ENCODE data around the gene DSTN.

Gene DSTN

GRCh38 chr20:17625246-17626051 is 55.6 kb downstream of the DSTN start:
- DNase-seq, result no peak

GRCh38 chr20:17626217-17627007 is 56.5 kb downstream of the DSTN start:
- DNase-seq, result no peak

GRCh38 chr20:17627101-17627955 is 57.5 kb downstream of the DSTN start:
- no peak for DNase-seq

GRCh38 chr20:17628101-17628841 is 58.4 kb downstream of the DSTN start:
- DNase-seq, result no peak

GRCh38 chr20:17629025-17629424 is 59.1 kb downstream of the DSTN start:
- DNase-seq, result no peak

DNA sequence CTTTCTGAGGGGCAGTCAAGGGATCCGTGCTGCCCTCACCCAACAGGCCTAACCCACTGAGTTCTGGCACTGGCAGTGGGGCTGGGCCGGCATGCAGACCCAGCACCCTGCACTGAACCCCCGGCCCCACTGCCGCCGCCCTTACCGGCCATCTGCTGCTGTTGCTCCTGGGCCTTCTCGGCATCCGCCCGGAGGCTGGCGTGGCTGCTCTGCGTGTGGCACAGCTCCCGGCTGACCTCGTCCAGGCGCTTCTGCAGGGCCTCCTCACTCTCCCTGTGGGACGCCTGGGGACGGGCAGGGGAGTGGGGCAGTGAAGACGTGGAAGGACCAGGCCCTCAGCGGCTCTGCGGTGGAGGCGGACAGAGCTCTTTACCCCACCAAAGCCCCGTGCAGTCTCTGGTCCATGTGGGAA is 59.8 kb downstream of the DSTN start:
- no peak for DNase-seq

DNA sequence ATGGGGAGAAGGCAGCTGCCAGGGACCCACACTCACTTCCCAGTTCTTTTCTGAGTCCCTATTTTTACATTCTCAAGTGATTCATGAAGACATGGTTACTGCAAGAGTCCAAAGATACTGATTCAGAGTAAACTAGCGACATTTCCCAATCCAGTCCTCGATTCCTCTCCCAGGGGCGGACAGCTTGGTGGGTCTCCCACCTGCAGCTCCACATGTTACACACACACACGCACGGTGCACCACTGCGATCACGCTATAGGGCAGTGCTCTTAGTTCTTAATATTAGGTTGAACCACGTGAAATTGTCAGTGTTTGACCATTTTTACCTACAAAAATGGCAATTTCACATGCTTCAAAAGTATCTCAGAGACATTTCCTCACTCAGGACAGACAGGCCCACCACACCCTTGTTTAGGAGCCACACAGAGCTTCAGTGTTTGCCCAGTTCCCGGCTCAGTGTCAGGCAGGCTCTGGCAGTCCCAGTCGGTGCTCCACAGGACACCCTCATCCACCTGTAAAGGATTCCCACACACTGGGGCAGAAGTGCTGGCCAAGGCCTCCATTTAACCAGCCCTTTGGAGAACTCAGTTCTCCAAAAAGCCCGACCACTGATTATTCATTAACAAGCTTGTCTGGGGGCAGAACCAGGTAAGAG is 60.4 kb downstream of the DSTN start:
- DNase-seq, result no peak

DNA sequence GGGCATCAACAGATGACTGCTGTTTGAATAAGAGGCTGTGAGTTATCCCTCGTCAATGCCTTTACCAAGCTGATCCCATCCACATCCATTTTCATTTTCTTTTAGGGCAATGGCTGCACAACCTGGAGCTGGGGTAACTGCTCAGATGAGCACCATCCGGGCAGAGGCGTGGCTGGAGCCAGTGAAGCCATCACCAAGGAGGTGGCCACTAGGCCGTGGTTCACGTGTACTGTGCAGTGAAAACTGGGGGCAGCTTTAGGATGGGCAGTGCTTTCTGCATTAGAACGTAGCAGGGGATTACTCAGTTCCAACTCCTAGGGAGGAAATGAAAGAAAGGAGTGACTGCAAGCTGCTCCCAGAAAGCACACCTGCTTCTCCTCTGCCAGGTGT is 60.9 kb downstream of the DSTN start:
- no peak for DNase-seq

DNA sequence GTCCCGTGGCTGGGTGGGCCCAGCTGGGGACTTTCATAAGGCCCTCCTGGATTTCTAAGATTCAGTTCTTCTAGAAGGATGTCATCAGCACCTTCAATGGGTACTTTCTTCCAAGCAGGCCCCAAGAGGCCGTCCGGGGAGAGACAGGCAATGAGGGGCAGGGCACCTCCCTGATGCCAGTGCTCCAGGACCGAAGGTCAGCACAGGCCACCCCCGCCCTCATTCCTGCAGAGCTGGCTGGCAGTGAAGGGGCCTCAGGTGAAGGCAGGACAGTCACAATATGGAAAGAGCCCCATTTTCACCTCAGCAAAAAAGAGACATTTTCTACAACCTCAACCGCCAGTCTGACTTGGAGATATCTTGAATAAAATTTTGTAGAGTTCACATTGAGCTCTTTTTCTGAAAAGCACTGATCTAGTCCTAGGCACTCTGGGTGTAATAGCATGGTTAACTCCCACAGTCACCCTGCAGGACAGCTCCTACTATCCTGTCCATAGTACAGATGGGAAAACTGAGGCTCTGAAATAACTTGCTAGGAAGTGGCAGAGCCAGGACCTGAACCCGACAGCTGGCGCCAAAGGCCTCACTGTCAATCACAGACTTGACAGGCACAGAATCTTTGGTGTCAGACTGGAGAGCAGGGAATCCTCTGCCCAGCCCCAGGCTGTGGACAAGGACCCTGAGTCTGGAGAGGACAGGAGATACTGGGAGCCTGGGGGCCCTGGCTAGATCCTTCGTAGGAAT is 61.9 kb downstream of the DSTN start:
- DNase-seq, result no peak

- DNase-seq, result no peak
Measured at GRCh38 chr20:17633221-17633849, 63.5 kb downstream of the DSTN start.

DNA sequence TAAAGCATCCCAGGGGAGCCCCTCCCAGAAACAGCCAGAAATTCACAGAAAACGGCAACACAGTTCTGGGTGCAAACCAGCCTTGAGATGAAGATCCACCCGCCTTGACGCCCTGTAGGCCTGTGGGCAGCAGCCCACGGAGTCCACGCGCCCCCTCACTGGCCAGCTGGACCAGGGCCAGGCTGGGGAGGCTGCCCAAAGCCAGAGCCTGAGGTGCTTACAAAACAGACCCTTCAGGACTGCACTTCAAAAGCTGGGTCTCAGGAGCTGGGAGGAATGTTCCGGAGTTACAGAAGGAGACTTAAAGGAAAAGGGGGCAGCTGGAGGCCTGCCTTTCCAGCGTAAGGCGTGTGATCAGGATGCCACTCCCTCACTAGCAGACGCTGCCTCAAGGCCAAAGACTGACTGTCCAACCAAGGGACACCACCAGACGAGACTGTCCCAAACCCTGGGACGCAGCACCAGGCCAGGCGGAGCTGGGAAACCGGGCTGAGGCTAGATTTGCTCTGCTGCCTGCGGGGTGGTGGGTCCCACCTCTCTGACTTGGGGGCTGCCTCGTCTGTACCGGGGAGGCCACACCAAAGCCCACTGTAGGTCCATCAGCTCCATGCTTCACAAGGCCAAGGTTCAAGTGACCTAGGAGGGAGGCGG is 64.1 kb downstream of the DSTN start:
- no peak for DNase-seq

DNA sequence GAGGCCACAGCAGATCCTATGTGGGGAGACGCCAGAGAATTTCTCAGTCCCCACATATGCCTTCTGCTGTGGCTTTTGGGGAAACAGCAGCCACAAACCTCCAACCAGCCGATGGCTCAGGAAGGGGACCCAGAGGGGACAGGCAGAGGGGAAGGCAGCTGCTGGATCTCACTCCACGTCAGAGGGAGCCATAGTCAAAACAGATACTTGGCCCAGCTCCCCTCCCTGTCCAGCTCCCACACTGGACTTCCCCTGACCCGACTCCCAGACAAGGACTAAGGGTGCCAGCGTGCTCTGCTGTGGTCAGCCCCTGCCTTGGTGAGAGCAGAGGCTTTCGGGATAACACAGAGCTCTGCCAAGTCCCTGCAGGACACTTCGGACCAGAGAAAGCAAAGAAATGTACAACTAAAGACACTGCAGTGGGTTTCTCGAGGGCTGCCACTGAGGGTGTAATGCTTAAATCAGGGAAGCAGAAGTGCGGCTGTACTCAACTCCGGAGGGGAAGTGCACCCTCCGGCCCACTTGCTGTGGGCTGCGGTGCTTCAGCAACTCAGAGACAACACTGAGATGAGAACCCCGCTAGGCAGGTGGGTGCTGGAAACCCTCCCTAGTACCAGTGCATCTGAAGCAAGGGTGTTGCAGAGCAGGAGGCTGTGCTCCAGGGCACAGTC is 64.9 kb downstream of the DSTN start:
- no peak for DNase-seq

DNA sequence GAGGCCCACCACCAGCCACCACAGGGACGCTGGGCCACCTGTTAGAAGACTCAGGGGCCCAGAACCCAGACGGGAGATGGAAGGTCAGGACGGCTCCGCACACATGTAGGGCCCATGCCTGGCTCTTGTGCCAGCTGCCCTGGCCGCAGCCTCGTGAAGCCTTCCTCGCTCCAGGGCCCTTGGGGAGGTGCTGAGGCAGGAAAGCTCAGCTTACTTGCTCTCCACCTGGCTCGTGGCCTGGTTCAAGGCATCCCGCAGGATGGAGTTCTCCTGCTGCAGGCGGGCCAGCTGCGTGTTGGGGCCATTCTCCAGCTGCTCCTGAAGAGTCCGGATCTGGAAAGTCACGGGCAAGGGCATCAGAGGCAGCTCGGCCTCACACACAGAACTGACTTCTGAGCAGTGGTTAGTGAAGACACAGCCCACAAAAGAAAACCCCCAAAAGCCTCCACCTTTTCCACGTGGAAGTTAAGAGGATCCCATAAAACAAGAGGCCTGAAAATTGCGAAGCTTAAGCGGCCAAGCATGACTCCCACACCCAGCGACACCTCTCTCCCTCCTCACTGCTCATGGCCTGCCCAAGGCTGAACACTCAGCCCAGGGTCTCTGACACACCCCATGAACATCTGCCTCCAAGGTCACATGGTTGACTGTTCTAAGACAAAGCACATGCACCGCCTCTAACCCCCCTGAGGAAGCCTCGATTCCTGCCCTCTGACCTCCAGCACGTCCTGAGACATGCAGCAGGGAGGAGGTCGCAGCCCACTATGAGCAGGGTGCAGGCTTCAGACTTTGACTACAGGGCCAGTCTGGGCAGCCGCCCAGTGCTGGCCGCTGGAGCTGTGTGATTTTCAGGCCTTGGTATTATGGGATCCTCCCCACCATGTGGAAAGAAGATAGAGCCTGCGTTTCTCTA is 65.7 kb downstream of the DSTN start:
- no peak for DNase-seq

- no peak for DNase-seq
Measured at GRCh38 chr20:17636523-17637412, 66.9 kb downstream of the DSTN start.

DNA sequence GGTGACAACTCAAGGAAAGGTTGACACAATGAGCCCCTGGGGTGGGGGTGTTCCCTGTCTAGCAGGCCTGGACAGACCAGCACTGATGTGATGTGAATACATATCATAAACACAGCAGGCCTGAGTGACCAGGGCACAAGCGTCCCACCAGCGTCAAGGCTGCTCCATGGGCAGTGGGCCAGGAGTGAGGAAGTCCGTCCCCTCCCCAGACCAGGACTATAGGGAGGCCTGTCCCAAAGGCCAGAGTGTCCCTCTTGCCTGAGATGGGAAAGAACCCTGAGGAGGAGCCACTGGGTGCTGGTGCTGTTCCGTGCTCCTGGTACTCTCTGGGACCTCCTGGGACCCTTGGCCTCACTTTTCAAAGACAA is 67.5 kb downstream of the DSTN start:
- DNase-seq, result no peak

DNA sequence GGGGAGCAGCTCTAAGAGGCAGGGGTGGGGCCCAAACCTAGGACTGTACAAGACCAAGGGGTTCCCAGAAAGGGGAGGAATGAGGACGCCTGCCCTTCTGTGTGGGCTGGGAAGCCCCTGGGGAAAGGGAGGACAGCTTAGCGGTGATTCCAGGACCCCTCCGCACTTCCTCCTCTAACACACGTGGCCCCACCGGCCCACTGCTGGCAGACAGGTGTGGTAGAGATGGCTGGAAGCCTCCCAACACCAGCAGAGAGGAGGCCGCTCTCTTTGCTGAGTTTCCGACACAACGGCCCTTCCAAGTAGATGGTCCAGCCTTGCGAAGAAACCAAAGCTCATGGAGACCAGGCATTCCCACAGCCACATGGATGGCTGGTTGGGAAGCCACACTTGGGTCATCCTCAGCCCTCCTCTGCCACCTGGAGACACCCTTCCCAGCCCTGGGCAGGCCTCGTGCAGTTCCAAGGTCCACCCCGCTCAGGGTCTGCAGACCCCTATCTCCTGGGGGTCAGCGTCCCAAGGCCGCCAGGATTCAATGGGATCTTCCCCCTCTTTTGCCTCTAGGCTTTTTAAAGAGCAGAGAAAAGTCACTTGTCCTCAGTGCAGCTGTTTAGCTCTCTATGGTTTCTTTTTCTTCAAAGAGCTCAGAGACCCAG is 68.2 kb downstream of the DSTN start:
- DNase-seq, result no peak

DNA sequence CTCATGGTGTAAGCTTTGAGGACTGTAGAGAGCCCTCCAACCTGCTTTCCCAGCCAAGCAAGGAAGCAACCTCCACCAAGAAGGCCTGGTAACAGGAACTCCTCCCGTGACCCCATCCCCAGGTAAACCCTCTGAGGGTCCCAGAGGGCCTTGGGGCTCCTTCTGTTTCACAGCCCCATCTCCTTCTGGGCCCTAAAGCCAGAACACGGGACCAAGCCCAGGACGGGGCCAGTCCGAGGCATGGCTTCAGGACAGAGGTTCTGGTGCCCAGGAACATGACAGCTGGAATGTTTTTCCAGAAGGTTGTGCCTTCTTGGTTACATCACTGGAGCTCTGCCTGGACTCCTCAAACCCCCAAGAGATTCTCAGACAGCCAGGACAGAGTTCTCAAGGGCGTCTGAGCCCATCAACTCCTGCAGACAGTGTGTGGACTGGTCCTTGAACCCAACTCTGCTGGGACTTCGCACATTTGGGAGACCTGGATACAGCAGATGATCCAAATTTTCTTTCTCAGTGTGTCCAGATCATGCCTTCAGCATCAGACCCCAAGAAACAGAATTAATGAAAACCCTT is 69.0 kb downstream of the DSTN start:
- DNase-seq, result no peak

Measured in NCI-H187 (cell line).